Neural cell (in vitro differentiated cells): ENCODE data around the gene FURIN.

Experiments
- CTCF ChIP-seq: fragments of 450-650 bp; IDR thresholded peaks from 2 replicates; pipeline ENCODE4 v1.5.1; 2014; ENCODE audit warnings: antibody characterized with exemption, mild to moderate bottlenecking, moderate library complexity; ENCODE audit not compliant: poor library complexity, severe bottlenecking
- EZH2 ChIP-seq: fragments of 200-600, 300-800 bp; shearing (Covaris generic), sonication (generic); IDR thresholded peaks from 2 replicates; pipeline ENCODE4 v1.6.1; 2014; ENCODE audit warnings: antibody characterized with exemption, low read length, borderline replicate concordance, mild to moderate bottlenecking; ENCODE audit not compliant: insufficient read depth, poor library complexity, severe bottlenecking
- POLR2AphosphoS5 ChIP-seq: IDR thresholded peaks from 2 replicates; pipeline ENCODE4 v1.6.1; 2012
- SMC3 ChIP-seq: fragments of 450-650 bp; conservative IDR thresholded peaks from 2 replicates; pipeline ENCODE4 v1.6.1; 2014; ENCODE audit warnings: antibody characterized with exemption, mild to moderate bottlenecking, moderate library complexity; ENCODE audit not compliant: poor library complexity

GRCh38 chr15:90887037-90887481 lies 18.7 kb downstream of the FURIN start:
- TF ChIP-seq EZH2 = no peak
- TF ChIP-seq CTCF = no peak
- no peak for TF ChIP-seq SMC3
- no peak for TF ChIP-seq POLR2AphosphoS5
